GM12891 (cell line): Measurements from ENCODE around the gene RCAN3.

ENCODE experiments used
- DNase-seq: peaks from one replicate; pipeline ENCODE4 v3.0.0; 2011; ENCODE audit warnings: low spot score; ENCODE audit not compliant: insufficient read length
- FAIRE-seq: peaks from 2 replicates; lab custom pipeline; 2011; peaks lifted over from hg19 to GRCh38; lab: Jason Lieb, UNC
- PAX5 ChIP-seq: IDR thresholded peaks from 2 replicates; pipeline ENCODE4 v1.6.1; 2011; ENCODE audit warnings: low read length, moderate library complexity, mild to moderate bottlenecking; ENCODE audit not compliant: insufficient read depth, severe bottlenecking
- POLR2A ChIP-seq: IDR thresholded peaks from 2 replicates; pipeline ENCODE4 v1.6.1; 2011; ENCODE audit warnings: low read depth, low read length, control low read depth
- POLR2AphosphoS5 ChIP-seq: IDR thresholded peaks from 2 replicates; pipeline ENCODE4 v1.6.1; 2011; ENCODE audit warnings: low read depth, low read length, control low read depth
- POU2F2 ChIP-seq: IDR thresholded peaks from 2 replicates; pipeline ENCODE4 v1.6.1; 2011; ENCODE audit warnings: low read depth, mild to moderate bottlenecking, control low read depth, low read length, moderate library complexity
- SPI1 ChIP-seq: IDR thresholded peaks from 2 replicates; pipeline ENCODE4 v1.6.1; 2011; ENCODE audit warnings: low read depth, low read length, control low read depth
- TAF1 ChIP-seq: IDR thresholded peaks from 2 replicates; pipeline ENCODE4 v1.6.1; 2011; ENCODE audit warnings: low read depth, low read length, control low read depth

RCAN3 gene

DNA sequence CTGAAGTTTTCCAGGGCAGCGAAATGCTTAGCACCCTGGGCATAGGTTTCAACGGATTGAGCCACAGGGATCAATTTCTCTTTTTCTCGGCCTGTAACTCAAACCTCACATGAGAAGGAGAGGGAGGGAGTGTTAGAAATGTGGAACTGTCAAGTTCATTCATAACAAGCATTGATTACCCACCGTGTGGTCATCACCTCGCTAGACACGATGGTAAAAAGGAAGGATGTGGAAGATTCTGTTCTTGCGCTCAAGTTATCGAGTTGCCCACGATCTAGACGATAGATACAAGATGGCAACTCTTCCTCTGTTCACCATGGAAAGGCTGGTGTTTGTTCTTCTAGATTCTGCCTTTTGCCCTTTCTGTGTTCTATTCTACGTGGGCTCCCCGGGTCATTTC is 4.0 kb upstream of the RCAN3 start:
- FAIRE-seq = no peak
- no peak for DNase-seq
- TF ChIP-seq SPI1 (no peak), PAX5 (no peak), TAF1 (no peak), POLR2A (no peak), POLR2AphosphoS5 (no peak), POU2F2 (no peak)

DNA sequence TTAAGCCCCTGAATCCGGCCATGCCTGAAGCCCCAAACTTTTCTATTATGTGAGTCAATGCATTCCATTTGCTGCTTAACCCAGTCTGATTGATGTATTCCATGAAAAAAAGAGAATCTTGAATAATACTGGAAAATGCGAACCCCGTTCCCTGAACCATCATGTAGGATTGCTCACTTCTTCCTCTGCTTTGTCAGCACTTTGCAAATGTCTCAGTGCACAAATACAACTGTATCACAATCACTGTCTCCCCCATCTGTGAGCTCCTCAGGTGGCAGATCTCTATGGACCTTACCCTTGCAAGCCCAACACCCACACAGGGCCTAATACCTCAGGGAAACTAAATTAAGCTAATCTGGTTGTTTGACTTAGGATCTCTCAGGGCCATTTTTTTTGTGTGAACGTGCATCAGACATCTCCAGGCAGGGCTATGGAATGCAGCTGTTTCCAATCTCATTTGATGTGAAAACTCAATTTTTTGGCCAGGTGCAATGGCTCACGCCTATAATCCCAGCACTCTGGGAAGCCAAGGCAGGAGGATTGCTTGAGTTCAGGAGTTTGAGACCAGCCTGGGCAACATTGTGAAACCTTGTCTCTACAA is 2.1 kb upstream of the RCAN3 start:
- FAIRE-seq = no peak
- DNase-seq = no peak
- TF ChIP-seq TAF1 = no peak
- no peak for TF ChIP-seq POLR2A
- TF ChIP-seq PAX5 = no peak
- no peak for TF ChIP-seq POLR2AphosphoS5
- TF ChIP-seq SPI1 = no peak
- TF ChIP-seq POU2F2 = no peak

DNA sequence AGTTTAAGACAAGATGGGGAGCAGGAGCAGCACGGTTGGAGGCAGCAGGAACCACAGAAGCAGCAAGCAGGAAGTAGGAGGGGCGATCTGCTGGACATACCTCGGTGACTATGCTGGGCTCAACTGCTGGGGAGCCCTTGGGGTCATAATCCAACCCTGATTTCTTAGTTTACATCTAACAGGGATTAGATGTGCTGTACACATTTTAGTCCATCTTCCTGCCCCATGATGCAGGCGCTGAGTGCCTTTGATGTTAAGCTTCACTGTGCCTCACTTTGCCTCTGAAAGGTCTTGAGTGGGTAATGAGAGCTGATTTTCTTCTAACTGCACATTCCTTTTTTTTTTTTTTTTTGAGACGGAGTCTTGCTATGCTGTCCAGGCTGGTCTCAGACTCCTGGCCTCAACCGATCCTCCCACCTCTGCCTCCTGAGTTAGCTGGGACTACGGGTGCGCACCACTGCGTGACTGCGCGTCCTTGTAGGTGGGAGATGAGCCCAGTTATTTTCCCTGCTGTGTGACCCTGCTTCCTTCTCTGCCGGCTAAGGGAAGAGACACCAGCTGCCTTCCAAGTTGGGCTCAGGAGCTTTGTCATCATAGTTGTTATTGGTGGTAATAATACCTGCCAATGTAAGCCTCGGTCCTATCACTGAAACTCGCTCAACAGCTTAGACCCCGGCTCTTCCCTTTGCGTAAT is 1.1 kb upstream of the RCAN3 start:
- FAIRE-seq (peak; percentile 84), DNase-seq (no peak)
- TF ChIP-seq POU2F2 (no peak), TAF1 (no peak), POLR2AphosphoS5 (no peak), SPI1 (no peak), PAX5 (no peak), POLR2A (no peak)

DNA sequence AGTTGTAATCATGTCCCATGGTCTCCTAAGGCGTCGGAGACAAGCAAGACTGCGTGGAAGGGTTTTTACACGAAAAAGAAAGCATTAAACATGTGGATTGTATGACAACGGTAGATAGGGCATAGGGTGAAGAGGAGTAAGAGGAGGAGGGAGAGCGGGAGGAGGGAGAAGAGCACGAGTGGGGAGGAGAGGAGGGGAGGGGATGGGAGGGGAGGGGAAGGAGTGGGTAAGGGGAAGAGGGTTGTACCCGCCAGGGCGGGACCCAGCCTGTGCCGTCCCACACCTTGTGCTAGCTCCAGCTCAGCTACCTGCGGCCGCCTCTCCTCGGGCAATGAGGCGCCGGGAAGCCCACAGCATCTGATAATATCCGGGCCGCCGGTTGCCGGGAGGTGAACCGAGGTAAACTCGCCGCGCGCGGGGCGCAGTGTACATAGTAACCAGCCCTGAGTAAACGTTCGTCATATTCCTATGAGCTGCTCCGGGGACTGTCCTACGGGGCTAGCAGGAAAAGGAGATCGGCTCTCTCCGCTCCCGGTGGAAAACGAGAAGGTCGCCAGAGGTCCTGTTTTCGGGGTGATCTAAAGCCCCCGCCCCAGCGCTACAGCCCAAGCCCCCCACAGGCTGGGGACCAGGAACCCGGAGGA is 449 bp upstream of the RCAN3 start:
- FAIRE-seq = peak; percentile 38
- no peak for DNase-seq
- no peak for TF ChIP-seq PAX5
- TF ChIP-seq TAF1 = no peak
- TF ChIP-seq POU2F2 = no peak

DNA sequence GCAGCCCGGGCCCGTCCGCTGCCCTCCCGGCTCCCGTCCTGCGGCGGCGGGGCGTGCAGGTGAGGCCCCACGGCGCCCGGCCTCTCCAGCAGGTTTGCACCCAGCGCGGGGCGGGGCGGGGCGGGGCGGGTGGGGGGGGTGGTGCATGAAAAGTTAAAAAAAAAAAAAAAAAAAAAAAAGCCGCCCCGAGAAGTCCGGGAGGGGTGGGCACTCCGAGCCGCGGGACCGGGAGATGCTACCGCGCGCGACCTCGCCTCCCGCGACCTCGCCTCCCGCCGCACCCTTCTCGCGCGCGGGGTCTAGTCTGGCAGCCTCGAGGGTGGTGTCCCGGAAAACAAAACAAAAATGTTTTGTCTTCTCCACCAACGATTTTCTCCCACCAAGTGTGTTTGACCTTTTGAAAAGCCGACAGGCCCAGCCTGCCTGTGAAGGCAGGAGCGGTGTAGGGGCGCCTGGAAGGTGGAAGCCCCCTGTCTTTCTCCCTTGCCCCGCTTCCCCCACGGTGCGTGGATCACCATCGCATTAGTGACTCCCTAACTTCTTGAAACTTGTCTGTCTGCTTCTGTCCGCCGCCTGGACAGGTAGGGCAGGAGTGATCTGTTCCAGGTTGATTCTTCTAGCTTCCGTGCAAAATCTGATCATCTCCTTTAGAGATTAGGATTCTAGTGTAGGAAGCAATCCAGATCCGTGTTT is 569 bp downstream of the RCAN3 start:
- DNase-seq = no peak
- FAIRE-seq = no peak
- TF ChIP-seq POU2F2 (no peak), POLR2AphosphoS5 (no peak), TAF1 (no peak), SPI1 (no peak), PAX5 (no peak), POLR2A (no peak)

DNA sequence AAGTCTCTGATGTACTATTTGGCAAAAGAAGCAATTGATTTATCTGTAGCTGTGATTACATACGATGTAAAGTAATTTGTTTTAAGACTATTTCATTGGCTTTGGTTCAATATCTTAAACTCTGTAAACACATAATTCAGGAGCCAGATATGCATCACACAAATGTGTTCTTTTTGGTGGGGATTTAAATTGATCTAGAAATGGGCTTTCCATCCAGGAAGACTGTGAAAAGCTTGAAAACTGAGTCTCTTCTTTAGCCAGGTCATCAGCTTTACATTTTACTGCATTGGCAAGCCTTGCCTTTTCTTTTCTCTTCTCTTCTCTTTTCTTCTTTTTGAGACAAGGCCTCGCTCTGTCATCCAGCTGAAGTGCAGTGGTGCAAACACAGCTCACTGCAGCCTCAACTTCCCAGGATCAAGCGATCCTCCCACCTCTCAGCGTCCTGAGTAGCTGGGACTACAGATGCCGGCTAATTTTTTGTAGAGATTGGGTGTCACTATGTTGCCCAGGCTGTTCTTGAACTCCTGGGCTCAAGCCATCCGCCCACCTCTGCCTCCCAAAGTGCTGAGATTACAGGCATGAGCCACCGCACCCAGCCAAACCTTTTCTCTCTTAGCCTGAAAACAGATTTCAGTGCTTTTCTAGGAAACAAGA is 1.4 kb downstream of the RCAN3 start:
- FAIRE-seq (no peak), DNase-seq (no peak)
- TF ChIP-seq TAF1 = no peak
- TF ChIP-seq PAX5 = no peak
- no peak for TF ChIP-seq POLR2A
- no peak for TF ChIP-seq SPI1
- TF ChIP-seq POLR2AphosphoS5 = no peak
- no peak for TF ChIP-seq POU2F2

DNA sequence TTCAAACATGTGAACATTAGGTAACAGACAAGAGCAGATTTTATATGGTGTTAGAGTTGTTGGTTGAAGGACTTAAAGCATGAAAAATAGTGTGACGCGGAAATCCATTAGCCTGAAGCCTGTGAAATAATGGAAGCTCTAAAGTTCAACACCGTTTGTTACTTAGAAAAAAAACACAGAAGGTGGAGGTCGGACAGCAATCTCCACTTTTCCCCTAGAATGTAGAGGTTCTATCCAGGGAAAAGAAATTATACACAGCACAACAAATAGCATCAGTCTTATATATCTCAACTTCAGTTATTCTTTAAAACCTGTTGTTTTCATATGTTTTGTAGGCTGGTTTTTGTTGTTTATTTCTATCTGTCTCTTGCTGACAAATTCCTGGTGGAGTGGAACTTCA is 1.9 kb downstream of the RCAN3 start:
- DNase-seq (no peak), FAIRE-seq (no peak)
- TF ChIP-seq POLR2AphosphoS5 = no peak
- no peak for TF ChIP-seq SPI1
- TF ChIP-seq TAF1 = no peak
- TF ChIP-seq PAX5 = no peak
- no peak for TF ChIP-seq POLR2A
- TF ChIP-seq POU2F2 = no peak

DNA sequence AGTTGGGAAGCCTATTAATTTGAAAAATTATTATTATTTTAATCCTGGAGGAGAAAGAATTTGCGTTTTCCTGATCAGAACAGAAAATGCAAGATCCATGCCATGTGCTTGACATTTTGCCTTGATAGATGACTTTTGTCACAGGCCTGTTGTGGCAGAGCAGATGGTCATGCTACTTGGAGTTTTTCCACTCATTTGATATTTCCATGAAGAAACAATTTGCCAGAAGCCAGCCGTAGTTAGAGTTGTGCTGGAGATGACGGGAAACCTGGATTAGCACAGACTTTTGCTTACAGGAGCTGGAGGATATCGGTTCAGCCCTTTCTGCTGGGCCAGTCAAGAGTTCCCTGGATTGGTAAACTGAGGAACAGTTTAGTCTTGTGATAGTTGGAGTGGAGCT is 3.2 kb downstream of the RCAN3 start:
- FAIRE-seq = no peak
- no peak for TF ChIP-seq PAX5
- TF ChIP-seq POLR2AphosphoS5 = no peak
- no peak for TF ChIP-seq TAF1
- TF ChIP-seq POLR2A = no peak
- TF ChIP-seq POU2F2 = no peak
- TF ChIP-seq SPI1 = no peak
- DNase-seq = no peak
